Lower lobe of right lung (tissue), 2 donors: ENCODE results near the gene RALA. TPM values are rescaled to one million over a fixed set of nuclear protein-coding genes. Genes with fewer than 3 reads are reported as not detected.

Source experiments
- ATAC-seq, 2 donors: fragments of 200-7000 bp; cut with Tn5 transposase; one replicate each; pipeline ENCODE4 v1.9.1; 2020 to 2022; ENCODE audit warnings: mild to moderate bottlenecking in 2 of 2, moderate library complexity in 2 of 2
- DNase-seq: peaks from one replicate; pipeline ENCODE4 v3.0.0-alpha.2; 2020
- H3K27ac ChIP-seq: fragments of 200-600 bp; one replicate; pipeline ENCODE4 v1.8.0; 2022
- H3K27me3 ChIP-seq: fragments of 200-600 bp; one replicate; pipeline ENCODE4 v1.8.0; 2022; ENCODE audit warnings: low read depth
- H3K36me3 ChIP-seq: fragments of 200-600 bp; one replicate; pipeline ENCODE4 v1.8.0; 2022; ENCODE audit warnings: mild to moderate bottlenecking
- H3K4me1 ChIP-seq: fragments of 200-600 bp; one replicate; pipeline ENCODE4 v1.8.0; 2022
- H3K4me3 ChIP-seq: fragments of 200-600 bp; one replicate; pipeline ENCODE4 v1.8.0; 2022; ENCODE audit warnings: mild to moderate bottlenecking
- H3K9me3 ChIP-seq: fragments of 200-600 bp; one replicate; pipeline ENCODE4 v1.8.0; 2022
- intact Hi-C: fragments of 100-400 bp; cut with DNase I; formaldehyde crosslinking; loops from one replicate; pipeline ENCODE4 v1.11.0; 2022
- long read RNA-seq: library from polyadenylated mRNA; unstranded; transcript quantifications from one replicate; pipeline ENCODE4 v2.0.0, GENCODE V29; 2021
- total RNA-seq: library from RNA; stranded (reverse); fragmentation: NEBNext Ultra II Directional; extraction: Animal tissue kit (Norgen Biotek cat#: 25700); gene quantifications from one replicate; pipeline ENCODE4 v1.2.1, GENCODE V29; 2021
- TF ChIP-seq, protein P1 (sequence below): fragments of 200-600 bp; IDR thresholded peaks from one replicate; pipeline ENCODE4 v1.8.0; 2022; ENCODE audit warnings: antibody characterized with exemption, mild to moderate bottlenecking
- donor health status: DM: no; HTN: yes; CAD: no; lungs with severe emphysema.

Gene RALA, protein sequence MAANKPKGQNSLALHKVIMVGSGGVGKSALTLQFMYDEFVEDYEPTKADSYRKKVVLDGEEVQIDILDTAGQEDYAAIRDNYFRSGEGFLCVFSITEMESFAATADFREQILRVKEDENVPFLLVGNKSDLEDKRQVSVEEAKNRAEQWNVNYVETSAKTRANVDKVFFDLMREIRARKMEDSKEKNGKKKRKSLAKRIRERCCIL
- total RNA-seq = 48.0 TPM
- long read RNA-seq, transcript RALA-201 (5 exons, 2,880 nt) = major isoform, 82 of 106 reads
- long read RNA-seq, partial matches to known transcripts = 11 of 106 reads
- long read RNA-seq, other reads (novel, unspliced or antisense) = 13 of 106 reads

DNA sequence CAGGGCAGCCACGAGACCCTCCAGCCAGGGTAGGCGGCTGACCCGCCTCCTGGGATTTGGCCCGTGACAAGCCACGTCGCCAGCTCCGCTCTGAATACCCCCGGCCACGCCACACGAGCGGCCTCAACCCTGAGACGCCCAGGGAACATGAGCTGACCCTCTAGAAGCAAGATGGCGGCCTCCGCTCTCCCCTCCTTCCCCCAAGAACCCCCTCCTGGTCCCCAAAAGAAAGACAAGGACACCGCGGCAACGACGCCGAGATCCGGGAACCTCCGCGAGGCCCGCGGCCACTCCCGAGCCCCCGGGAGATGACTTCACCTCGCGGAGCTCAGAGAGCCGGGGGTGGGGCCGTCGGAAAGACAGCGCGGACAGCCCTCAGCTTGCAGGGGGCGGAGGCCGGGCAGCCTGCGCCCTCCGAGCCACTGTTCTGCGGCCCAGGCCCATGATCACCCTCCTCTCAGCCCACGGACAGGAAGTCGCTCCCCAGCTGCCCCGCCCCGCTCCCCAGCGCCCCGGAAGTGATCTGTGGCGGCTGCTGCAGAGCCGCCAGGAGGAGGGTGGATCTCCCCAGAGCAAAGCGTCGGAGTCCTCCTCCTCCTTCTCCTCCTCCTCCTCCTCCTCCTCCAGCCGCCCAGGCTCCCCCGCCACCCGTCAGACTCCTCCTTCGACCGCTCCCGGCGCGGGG lies at the start of gene RALA:
RALA (plus strand) TSS at position 526 of the 685 bp plus-strand sequence. CDS start 63,096 bp downstream, outside the sequence.
- ATAC-seq = peak; percentile 99

DNA sequence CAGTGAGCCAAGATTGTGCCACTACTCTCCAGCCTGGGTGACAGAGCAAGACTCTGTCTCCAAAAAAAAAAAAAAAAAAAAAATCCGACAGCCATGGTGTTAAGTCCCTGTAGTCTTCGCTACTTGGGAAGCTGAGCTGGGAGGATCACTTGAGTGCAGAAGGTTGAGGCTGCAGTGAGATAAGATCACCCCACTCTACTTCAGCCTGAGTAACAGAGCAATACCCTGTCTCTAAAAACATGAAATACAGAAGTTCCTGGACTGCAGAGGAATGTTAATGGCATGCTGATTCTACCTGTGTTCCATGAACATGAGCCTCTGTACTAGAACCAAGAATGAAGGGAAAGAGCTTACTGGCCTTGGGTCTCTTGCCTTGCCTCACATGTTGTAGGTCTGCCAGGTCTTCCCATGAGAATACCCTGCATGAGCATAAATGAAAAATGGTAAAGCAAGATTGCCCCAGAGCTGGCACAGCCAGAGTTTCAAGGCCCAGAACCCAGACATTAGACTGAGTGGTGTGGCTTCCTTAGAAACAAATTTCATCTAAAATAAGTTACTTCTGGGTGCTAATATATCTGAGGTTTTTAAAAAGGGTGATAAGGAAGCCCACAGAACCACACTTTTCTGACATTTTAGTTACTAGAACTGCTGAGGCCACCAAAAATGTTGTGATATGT lies 48.6 kb upstream of the RALA start:
- Histone ChIP-seq H3K4me3 (no peak overlapping the region), H3K36me3 (peaks cover 47% of the 10 kb centered on the region), H3K27ac (no peak overlapping the region), H3K9me3 (no peaks in the 10 kb centered on the region), H3K27me3 (no peaks in the 10 kb centered on the region), H3K4me1 (no peaks in the 10 kb centered on the region)
- TF ChIP-seq, protein P1, sequence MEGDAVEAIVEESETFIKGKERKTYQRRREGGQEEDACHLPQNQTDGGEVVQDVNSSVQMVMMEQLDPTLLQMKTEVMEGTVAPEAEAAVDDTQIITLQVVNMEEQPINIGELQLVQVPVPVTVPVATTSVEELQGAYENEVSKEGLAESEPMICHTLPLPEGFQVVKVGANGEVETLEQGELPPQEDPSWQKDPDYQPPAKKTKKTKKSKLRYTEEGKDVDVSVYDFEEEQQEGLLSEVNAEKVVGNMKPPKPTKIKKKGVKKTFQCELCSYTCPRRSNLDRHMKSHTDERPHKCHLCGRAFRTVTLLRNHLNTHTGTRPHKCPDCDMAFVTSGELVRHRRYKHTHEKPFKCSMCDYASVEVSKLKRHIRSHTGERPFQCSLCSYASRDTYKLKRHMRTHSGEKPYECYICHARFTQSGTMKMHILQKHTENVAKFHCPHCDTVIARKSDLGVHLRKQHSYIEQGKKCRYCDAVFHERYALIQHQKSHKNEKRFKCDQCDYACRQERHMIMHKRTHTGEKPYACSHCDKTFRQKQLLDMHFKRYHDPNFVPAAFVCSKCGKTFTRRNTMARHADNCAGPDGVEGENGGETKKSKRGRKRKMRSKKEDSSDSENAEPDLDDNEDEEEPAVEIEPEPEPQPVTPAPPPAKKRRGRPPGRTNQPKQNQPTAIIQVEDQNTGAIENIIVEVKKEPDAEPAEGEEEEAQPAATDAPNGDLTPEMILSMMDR = no peak
- intact Hi-C loops = no loop called here
- DNase-seq = no peak
- ATAC-seq = no peak

More for the DNA sequence above, at the start of gene RALA:
- H3K27ac ChIP-seq = peak within 1 kb of the TSS; percentile 93
- DNase-seq = peak; percentile 93
- H3K4me1 ChIP-seq = peaks cover 44% of the 10 kb centered on the region
- H3K27me3 ChIP-seq = no peaks in the 10 kb centered on the region
- no peaks in the 10 kb centered on the region for H3K36me3 ChIP-seq
- no peaks in the 10 kb centered on the region for H3K9me3 ChIP-seq
- TF ChIP-seq, protein P1 = no peak
- H3K4me3 ChIP-seq = peak within 1 kb of the TSS; percentile 86
- intact Hi-C loops = no loop called here

DNA sequence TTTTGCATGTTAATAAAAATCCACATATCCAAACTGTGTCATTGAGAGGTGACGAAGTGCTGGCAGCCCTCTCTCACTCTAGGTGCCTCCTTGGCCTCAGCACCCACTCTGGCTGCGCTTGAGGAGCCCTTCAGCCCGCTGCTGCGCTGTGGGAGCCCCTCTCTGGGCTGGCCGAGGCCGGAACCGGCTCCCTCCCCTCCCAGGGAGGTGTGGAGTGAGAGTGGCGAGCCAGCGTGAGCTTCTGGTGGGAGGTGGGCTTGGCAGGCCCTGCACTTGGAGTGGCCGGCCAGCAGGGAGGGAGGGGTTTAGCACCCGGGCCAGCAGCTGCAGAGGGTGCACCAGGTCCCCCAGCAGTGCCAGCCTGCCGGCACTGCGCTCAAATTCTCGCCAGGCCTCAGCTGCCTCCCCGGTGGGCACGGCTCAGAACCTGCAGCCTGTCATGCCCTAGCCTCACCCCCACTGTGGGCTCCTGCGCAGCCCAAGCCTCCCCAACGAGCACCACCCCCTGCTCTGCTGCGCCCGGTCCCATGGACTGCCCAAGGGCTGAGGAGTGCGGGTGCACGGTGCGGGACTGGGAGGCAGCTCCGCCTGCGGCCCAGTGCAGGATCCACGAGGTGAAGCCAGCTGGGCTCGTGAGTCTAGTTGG lies 46.0 kb upstream of the RALA start:
- H3K27me3 ChIP-seq = no peaks in the 10 kb centered on the region
- intact Hi-C loops = no loop called here
- no peak overlapping the region for H3K27ac ChIP-seq
- H3K4me3 ChIP-seq = no peak overlapping the region
- ATAC-seq (no peak), DNase-seq (no peak)
- TF ChIP-seq, protein P1 = no peak
- peaks cover 22% of the 10 kb centered on the region for H3K36me3 ChIP-seq
- H3K4me1 ChIP-seq = no peaks in the 10 kb centered on the region
- no peaks in the 10 kb centered on the region for H3K9me3 ChIP-seq

DNA sequence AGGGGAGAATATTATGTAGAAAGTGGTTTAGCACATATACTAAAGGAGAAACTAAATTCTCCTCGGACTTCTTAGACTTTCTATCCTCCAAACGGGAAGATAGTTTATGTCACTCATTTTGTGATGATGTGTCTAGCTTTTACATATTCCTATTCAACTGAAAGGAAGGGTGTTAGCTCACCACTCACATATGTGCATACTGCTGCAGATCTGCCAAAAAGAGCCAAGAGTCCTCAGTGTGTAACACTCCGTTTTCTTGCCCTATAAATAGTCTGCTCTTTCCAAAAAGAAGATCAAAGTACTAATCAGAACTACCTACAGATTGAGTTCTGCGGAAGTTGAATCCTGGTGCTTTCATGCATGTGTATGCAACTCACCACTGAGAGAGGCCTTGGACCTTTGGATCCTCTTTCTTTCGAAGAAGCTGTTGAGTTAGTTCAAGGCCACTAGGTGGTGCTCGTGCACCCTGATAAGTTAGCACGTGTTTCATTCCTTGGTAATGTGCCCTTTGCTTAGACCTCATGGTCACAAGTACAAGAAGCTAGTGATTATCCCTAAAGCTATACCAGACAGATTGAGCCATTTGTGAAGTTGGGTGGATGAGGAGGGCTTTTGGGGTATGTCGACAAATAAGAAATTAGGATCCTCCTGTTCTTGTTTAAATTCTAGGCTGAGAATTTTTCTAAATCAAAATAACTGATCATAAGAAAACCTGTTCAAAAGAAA lies 43.1 kb upstream of the RALA start:
- Histone ChIP-seq H3K27ac (no peak overlapping the region), H3K36me3 (no peaks in the 10 kb centered on the region), H3K4me1 (no peaks in the 10 kb centered on the region), H3K4me3 (no peak overlapping the region), H3K27me3 (no peaks in the 10 kb centered on the region), H3K9me3 (no peaks in the 10 kb centered on the region)
- peak; percentile 62 for DNase-seq
- TF ChIP-seq, protein P1 = peak; percentile 83
- peak; percentile 88 to 93 for ATAC-seq
- intact Hi-C loops = no loop called here

DNA sequence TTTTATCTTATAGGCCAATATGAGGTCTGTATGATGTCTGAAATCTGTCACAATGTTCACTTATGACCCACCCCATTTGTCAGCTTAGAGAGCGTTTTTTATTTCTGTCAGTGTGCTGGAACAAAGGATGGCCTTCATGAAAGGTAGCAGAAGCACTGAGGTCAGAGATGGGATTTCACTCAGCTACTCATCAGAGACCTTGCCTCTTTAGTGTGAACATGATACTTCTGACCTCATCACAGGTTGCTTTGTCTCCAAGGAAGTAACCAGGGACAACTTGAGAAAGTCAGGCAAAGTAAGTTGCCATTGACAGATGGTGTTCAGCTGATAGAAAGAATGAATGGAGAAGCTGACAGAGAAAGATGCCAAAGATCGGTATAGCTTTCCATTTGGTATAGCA lies 40.8 kb upstream of the RALA start:
- no peaks in the 10 kb centered on the region for H3K4me1 ChIP-seq
- no peak overlapping the region for H3K27ac ChIP-seq
- no peaks in the 10 kb centered on the region for H3K9me3 ChIP-seq
- no peaks in the 10 kb centered on the region for H3K36me3 ChIP-seq
- ATAC-seq = no peak
- H3K27me3 ChIP-seq = no peaks in the 10 kb centered on the region
- intact Hi-C loops = no loop called here
- DNase-seq = no peak
- no peak overlapping the region for H3K4me3 ChIP-seq
- TF ChIP-seq, protein P1 = no peak
